Keratinocyte (primary cell): ENCODE results near the gene CDH16. TPM values are rescaled to one million over a fixed set of nuclear protein-coding genes. Genes with fewer than 3 reads are reported as not detected.

ENCODE experiments used
- DNase-seq: peaks from one replicate; pipeline ENCODE4 v3.0.0-alpha.2; 2011; ENCODE audit warnings: low read depth, missing footprints, low spot score
- FAIRE-seq: peaks from 2 replicates; lab custom pipeline; 2011; peaks lifted over from hg19 to GRCh38; lab: Jason Lieb, UNC
- H2AFZ ChIP-seq: 2 replicates; pipeline ENCODE4 v1.6.0; 2012; ENCODE audit warnings: low read length, control low read depth, inconsistent platforms; ENCODE audit not compliant: control insufficient read depth
- H3K27ac ChIP-seq: 2 replicates; pipeline ENCODE4 v1.5.1; 2011; ENCODE audit warnings: low read length; ENCODE audit not compliant: control insufficient read depth, insufficient read depth
- H3K27me3 ChIP-seq: 3 replicates; pipeline ENCODE4 v1.6.0; 2011; ENCODE audit warnings: low read length; ENCODE audit not compliant: control insufficient read depth, insufficient read depth; ENCODE audit errors: extremely low read depth
- H3K36me3 ChIP-seq, 2 experiments: 2 replicates in 1 of 2; 3 replicates in 1 of 2; pipeline ENCODE4 v1.5.1; 2011; ENCODE audit warnings: low read length in 2 of 2, mild to moderate bottlenecking in 1 of 2; ENCODE audit not compliant: control insufficient read depth in 2 of 2, insufficient read depth in 2 of 2; ENCODE audit errors: extremely low read depth in 1 of 2
- H3K4me1 ChIP-seq: 3 replicates; pipeline ENCODE4 v1.5.1; 2011; ENCODE audit warnings: low read length; ENCODE audit not compliant: control insufficient read depth, insufficient read depth; ENCODE audit errors: extremely low read depth
- H3K4me2 ChIP-seq: 3 replicates; pipeline ENCODE4 v1.6.0; 2011; ENCODE audit warnings: low read depth, low read length; ENCODE audit not compliant: control insufficient read depth, insufficient read depth; ENCODE audit errors: extremely low read depth
- H3K4me3 ChIP-seq, 3 experiments: fragments of 200-600 bp in 1 of 3; sonication (generic) in 1 of 3; 2 replicates in 2 of 3; 3 replicates in 1 of 3; pipeline ENCODE4 v1.5.1; 2011 to 2016; ENCODE audit warnings: low read length in 3 of 3, mild to moderate bottlenecking in 3 of 3, control low read depth in 2 of 3, inconsistent platforms in 1 of 3, low read depth in 1 of 3, mixed read lengths in 1 of 3, mixed run types in 1 of 3, moderate library complexity in 1 of 3; ENCODE audit not compliant: control insufficient read depth in 2 of 3, insufficient read depth in 2 of 3; ENCODE audit errors: extremely low read depth in 1 of 3
- H3K79me2 ChIP-seq: 2 replicates; pipeline ENCODE4 v1.6.0; 2012; ENCODE audit warnings: low read length; ENCODE audit not compliant: control insufficient read depth, insufficient read depth
- H3K9ac ChIP-seq: 3 replicates; pipeline ENCODE4 v1.6.0; 2011; ENCODE audit warnings: low read length; ENCODE audit not compliant: control insufficient read depth, insufficient read depth; ENCODE audit errors: extremely low read depth
- H3K9me1 ChIP-seq: 3 replicates; pipeline ENCODE4 v1.6.0; 2011; ENCODE audit warnings: low read length; ENCODE audit not compliant: control insufficient read depth, insufficient read depth; ENCODE audit errors: extremely low read depth
- H3K9me3 ChIP-seq: 2 replicates; pipeline ENCODE4 v1.5.1; 2012; ENCODE audit warnings: low read depth, low read length; ENCODE audit not compliant: control insufficient read depth
- H4K20me1 ChIP-seq: 3 replicates; pipeline ENCODE4 v1.6.0; 2011; ENCODE audit warnings: low read length; ENCODE audit not compliant: control insufficient read depth, insufficient read depth; ENCODE audit errors: extremely low read depth
- CTCF ChIP-seq, 3 experiments: IDR thresholded peaks in 1 of 3; conservative IDR thresholded peaks in 1 of 3; optimal IDR thresholded peaks in 1 of 3; 2 replicates in 2 of 3; 3 replicates in 1 of 3; pipeline versions ENCODE3 to v1.5.1; 2011; ENCODE audit warnings: low read length in 3 of 3, mild to moderate bottlenecking in 3 of 3, moderate library complexity in 2 of 3, control low read depth in 1 of 3, inconsistent platforms in 1 of 3; ENCODE audit not compliant: insufficient read depth in 2 of 3; ENCODE audit errors: extremely low read depth in 1 of 3
- EZH2 ChIP-seq: IDR thresholded peaks from one replicate; pipeline ENCODE4 v1.6.1; 2012; ENCODE audit warnings: inconsistent platforms, mild to moderate bottlenecking, low read length, moderate library complexity
- dilution Hi-C: fragments of 300-500 bp; cut with MboI; formaldehyde crosslinking; loops from one replicate; pipeline ENCODE4 v1.7.0; 2020; ENCODE audit warnings: low sequenced_read_pairs; ENCODE audit not compliant: extremely low pct_ligation_motif_present
- polyA plus RNA-seq, 5 experiments: library from polyadenylated mRNA; depleted of rRNA in 3 of 5; stranded (reverse) in 3 of 5; stranded (forward) in 1 of 5; unstranded in 1 of 5; fragments of >200 nt; gene quantifications; 1 replicate in 1 of 5; 2 replicates in 3 of 5; 3 replicates in 1 of 5; pipeline versions ENCODE4 v1.2.1 to v1.2.3, GENCODE V29; 2011 to 2012; ENCODE audit warnings: missing spikeins in 2 of 5, low read depth in 1 of 5, low replicate concordance in 1 of 5

CDH16 gene
- polyA plus RNA-seq, 1 donor (not counting 4 experiments of a cell fraction or from before 2014, with no cell fraction given) = 0.45 TPM

- peaks cover 5% of the 10 kb centered on the region for H3K79me2 ChIP-seq
- no peaks in the 10 kb centered on the region for H3K9me3 ChIP-seq
- H3K9me1 ChIP-seq = no peaks in the 10 kb centered on the region
- H3K4me1 ChIP-seq = peaks cover 8% of the 10 kb centered on the region
- FAIRE-seq (no peak), DNase-seq (no peak)
- no peak overlapping the region for H3K4me2 ChIP-seq
- H4K20me1 ChIP-seq = peaks cover 5% of the 10 kb centered on the region
- no peak overlapping the region for H3K9ac ChIP-seq
- H3K27me3 ChIP-seq = no peaks in the 10 kb centered on the region
- no peak overlapping the region for H3K27ac ChIP-seq
- no peak overlapping the region for H2AFZ ChIP-seq
- TF ChIP-seq EZH2 = no peak
- H3K4me3 ChIP-seq = no peak overlapping the region
- H3K36me3 ChIP-seq = peaks cover 1 to 5% of the 10 kb centered on the region in 2 experiments
- dilution Hi-C loops = no loop called here
Observed at GRCh38 chr16:66891360-66891759, 27.3 kb downstream of the CDH16 start.

- Histone ChIP-seq H3K79me2 (peaks cover 6% of the 10 kb centered on the region), H3K4me3 (no peak overlapping the region), H4K20me1 (peaks cover 5% of the 10 kb centered on the region), H3K27ac (no peak overlapping the region), H3K4me2 (no peak overlapping the region), H3K27me3 (no peaks in the 10 kb centered on the region), H2AFZ (no peak overlapping the region), H3K9me3 (no peaks in the 10 kb centered on the region), H3K9ac (no peak overlapping the region), H3K36me3 (peaks cover 3 to 6% of the 10 kb centered on the region in 2 experiments), H3K9me1 (no peaks in the 10 kb centered on the region), H3K4me1 (peaks cover 3% of the 10 kb centered on the region)
- no peak for TF ChIP-seq EZH2
- no peak for TF ChIP-seq CTCF (optimal IDR thresholded peaks at IDR 0.05 in 1 of 3, IDR thresholded peaks at IDR 0.05 in 1 of 3, conservative IDR thresholded peaks at IDR 0.05 in 1 of 3; ENCODE audit: extremely low read depth in 1 of 3, insufficient read depth in 2 of 3, low read length in 3 of 3)
- dilution Hi-C loops = no loop called here
- FAIRE-seq = no peak
- no peak for DNase-seq
Observed at GRCh38 chr16:66890799-66891198, 27.9 kb downstream of the CDH16 start.

- no peak overlapping the region for H2AFZ ChIP-seq
- no peak for FAIRE-seq
- TF ChIP-seq CTCF (optimal IDR thresholded peaks at IDR 0.05 in 1 of 3, IDR thresholded peaks at IDR 0.05 in 1 of 3, conservative IDR thresholded peaks at IDR 0.05 in 1 of 3; ENCODE audit: extremely low read depth in 1 of 3, insufficient read depth in 2 of 3, low read length in 3 of 3) (no peak), EZH2 (no peak)
Observed at GRCh38 chr16:66889622-66890021, 29.1 kb downstream of the CDH16 start.

More at GRCh38 chr16:66889622-66890021, 29.1 kb downstream of the CDH16 start:
- H3K27me3 ChIP-seq = no peaks in the 10 kb centered on the region
- no peak for DNase-seq
- no peak overlapping the region for H3K4me2 ChIP-seq
- peaks cover 16% of the 10 kb centered on the region for H3K79me2 ChIP-seq
- H3K9ac ChIP-seq = no peak overlapping the region
- H3K36me3 ChIP-seq = peaks cover 12 to 15% of the 10 kb centered on the region in 2 experiments
- H3K9me3 ChIP-seq = no peaks in the 10 kb centered on the region
- no peaks in the 10 kb centered on the region for H3K9me1 ChIP-seq
- H3K4me3 ChIP-seq = no peak overlapping the region
- dilution Hi-C loops = no loop called here
- no peak overlapping the region for H3K27ac ChIP-seq
- no peaks in the 10 kb centered on the region for H3K4me1 ChIP-seq
- peaks cover 5% of the 10 kb centered on the region for H4K20me1 ChIP-seq
